ENCODE measurements around the gene SLC38A3.
"Not testable (repeated sequence)": the region's sequence is repeated elsewhere in the genome, so short reads cannot be mapped to it uniquely, and the experiment has no call there.

Gene SLC38A3

GRCh38 chr3:50192689-50193141, 12.4 kb upstream of the SLC38A3 start:
- peak; percentile 81 for DNase-seq

GRCh38 chr3:50193286-50193685, 11.8 kb upstream of the SLC38A3 start:
- DNase-seq, result no peak

DNA sequence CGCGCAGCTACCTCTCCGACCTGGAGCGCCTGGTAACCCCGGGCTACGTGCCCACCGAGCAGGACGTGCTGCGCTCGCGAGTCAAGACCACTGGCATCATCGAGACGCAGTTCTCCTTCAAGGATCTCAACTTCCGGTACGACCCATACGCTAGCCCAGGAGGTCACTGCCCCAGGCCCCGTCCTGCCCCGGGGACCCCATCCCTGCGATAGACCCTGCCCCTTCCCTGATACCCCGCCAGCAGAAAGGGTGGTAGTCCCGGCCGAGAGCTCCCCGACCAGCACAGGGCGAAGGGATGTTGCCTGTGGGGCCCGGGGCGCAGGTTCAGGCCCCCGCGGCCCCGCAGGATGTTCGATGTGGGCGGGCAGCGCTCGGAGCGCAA, 11.3 kb upstream of the SLC38A3 start:
- DNase-seq, result no peak

- peak; percentile 80 for DNase-seq
These were observed 10.8 kb upstream of the SLC38A3 start for GRCh38 chr3:50194128-50194902.

DNA sequence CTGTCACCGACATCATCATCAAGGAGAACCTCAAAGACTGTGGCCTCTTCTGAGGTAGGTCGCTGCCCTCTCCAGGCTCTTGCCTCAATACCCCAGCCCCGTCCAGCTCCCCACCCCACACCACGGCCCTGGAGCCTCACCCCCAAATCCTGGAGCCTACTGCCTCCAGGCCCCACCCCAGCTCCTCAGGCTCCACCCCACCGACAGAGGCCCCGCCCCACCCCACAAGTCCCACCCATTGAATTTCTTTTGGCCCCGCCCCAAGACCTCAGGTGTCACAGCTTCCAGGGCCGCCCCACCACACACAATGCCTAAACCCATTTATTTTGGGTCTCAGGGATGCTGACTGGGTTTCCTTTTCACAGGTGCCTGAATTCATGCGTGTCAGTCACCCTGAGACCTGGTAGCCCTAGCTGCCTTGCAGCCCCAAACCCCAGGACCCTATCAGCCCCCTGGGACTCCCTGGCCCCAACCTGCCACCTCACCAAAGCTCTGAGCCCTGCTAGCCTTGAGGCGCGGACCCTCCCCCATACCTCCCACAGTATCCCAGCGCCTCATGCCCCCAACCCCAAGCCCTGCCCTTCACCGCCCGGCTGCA, 10.1 kb upstream of the SLC38A3 start:
- DNase-seq, result peak; percentile 44

DNA sequence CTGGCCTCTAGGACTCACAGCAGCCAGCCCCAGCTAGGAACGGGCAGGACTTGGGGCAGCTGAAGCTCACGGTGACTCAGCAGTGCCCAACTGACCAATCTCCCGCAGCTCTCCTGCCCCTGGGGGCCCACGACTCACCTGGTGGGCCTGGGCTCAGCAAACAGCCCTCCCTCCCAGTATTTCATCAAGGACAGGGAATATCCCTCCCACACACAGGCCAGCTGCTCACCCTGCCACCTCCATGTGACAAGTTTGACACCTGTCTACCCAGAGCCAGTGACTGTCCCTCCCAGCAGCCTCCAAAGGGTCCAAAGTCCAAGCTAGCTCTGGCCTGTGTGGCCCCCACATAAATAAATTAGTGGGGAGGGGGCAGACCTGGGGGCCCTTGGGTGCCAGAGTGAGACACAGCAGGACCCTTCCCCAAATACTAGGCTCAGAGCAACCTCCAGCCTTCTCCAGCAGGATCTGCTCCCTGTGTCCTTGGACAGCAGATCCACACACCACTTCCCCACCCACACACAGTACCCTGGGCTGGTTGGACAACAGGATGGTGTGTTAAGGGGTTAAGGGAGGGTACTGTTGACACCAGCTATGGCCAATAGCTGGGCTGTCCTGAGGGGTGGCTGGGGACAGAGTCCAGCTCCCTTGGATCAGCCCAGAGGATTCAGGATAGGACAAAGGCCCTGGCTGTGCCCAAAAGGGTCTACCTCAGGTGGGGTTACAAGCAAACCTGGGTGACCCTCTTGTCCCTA, 9.4 kb upstream of the SLC38A3 start:
- no peak for DNase-seq

GRCh38 chr3:50196253-50196801, 8.7 kb upstream of the SLC38A3 start:
- no peak for DNase-seq

DNA sequence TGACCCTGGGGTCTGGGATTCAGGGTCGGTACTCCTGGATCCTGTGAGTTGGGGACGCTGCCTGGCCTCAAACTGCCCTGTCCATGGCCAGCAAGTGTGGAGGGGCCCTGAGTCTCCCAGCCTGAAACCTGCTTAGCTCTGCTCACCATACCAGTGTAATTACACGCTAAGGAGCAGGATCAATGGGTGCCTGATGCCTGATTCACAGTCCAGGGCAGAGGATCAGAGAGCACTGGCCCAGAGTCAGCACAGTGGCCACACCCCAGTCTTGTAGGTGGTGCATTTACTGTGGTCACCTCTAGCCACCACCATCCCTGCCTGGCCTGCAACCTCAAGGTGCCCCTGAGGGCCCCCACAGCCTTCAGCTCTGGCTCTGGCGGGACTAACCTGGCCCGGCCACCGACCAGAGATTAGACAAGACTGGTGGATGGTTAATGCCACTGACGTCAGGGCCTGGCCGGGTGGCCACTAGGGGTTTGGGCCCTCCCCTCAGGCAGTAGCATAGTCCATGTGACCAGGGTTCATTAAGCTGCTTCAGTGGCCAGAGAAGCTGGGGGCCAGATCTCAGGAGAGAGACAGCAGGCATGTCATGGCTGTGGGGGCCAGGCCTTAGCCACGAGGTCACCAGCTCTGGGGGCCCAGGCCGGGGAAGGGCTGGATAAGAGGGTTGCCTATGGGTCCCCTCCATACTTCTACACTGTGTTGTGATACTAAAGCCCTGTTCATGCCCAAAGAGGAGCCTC, 3.3 kb upstream of the SLC38A3 start:
- peak; percentile 33 for DNase-seq

DNA sequence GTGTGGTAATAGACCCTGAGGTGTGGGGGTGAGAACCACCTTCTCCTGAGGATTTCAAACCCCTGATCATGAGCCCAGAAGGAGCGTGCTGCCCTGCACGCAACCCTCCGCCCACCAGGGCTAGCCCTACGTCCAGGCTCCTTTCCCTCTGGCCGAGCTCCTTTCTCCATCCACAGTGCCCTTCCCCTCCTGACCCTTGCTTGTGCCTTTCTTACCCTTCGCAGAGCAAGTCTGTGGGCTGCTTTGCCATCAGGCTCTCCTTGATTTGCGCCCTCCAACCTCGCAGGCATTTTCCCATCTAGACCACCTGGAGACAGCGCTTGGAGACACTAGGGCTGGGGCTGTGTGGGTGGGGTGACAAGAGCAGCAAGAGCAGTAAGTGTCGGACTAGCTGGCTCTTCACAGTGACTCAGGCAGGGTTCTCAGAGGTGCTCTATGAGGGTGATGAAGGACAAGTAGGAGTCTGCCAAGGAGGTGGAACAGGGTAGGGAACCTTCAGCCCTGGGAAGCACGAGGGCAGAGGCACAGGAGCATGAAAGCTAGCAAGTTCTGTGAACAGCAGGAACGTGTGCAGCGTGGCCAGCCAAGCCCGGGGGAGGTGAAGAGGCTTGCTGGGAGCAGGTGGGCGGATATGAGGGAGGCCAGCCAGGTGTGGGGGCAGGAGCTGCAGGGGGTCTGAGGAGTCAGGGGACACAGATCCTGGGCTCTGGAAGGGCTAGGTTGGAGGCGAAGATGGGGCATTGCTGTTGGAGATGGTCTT, 2.5 kb upstream of the SLC38A3 start:
- DNase-seq, result no peak

DNA sequence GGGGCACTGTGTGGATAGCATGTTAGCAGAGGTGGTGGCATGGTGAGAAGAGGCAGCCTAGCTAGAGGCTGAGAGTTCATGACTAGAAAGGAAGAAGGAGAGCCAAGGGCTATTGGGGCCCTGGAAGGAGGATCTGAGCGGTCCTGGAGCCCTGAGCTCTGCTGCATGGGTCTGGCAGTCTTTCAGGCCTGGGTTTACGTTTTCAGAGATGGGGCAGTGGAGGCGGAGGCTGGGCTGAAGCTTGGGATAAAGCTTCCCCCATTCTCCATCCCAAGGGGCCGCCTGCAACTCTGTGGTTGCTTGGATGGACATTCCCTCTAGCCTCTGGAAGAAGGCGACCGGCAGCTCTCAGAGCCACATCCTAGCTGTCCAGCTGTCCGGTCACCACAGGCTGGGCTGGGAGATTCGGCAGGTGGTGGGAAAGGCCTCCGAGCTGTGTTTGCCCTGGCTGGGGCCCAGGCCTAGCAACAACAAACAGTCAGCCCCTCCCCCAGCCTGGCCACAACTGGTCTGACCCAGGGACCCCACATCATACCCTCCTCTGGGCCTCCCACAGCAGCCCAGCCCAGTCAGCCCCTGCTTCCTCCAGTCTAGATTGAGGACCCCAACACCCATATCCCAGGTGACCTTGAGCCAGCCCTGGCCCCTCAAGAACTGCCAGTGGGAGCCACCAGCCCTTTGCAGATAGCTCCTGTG, 1.8 kb upstream of the SLC38A3 start:
- DNase-seq, result no peak

DNA sequence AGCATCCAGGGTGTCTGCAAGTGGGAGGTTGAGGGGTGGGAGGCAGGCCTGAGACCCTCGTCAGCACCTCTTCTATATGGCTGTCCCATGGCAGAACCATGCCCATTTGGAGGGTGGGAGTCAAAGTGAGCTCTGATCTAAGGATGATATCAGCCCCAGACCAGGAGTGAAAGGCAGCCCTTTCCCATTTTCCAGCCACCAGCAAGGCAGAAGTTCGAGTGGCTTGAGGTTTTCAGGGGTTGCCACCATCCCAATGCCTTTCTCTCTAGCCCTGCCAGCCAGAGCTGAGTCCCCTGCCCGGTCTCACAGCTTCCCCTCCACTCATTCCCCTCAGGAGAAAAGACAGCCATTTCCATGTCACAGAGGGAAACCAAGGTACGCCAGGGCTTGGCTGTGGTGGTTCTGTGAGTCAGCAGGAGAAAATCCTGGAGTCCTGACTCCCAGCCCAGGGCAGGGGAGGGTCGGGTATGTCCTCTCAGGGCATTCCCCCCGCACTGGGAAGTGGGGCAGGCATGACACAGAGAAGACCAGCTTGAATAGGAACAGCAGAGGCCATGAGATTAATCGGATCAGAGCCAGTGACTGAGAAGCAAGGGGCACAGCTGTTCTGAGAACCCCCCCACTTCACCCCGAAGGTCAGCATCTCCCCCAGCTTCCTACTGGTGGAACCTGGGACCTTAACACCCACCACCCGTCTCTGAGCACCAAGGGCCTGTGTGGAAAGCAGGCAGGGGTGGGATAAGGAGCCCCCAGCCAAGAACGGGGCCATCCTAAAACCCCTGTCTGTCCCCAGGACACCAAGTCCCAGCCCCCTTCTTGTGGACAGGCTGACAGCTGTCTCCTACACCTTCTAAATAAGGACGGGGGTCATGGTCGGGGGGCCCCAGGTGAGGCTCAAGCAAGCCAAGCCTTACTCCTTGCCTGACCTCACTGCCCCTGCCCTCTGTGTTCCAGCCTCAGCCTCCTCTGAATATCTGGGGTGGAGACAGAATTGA, 965 bp upstream of the SLC38A3 start:
- peak; percentile 79 for DNase-seq

- DNase-seq, result peak; percentile 76
These were observed 574 bp downstream of the SLC38A3 start for GRCh38 chr3:50205413-50206276.

DNA sequence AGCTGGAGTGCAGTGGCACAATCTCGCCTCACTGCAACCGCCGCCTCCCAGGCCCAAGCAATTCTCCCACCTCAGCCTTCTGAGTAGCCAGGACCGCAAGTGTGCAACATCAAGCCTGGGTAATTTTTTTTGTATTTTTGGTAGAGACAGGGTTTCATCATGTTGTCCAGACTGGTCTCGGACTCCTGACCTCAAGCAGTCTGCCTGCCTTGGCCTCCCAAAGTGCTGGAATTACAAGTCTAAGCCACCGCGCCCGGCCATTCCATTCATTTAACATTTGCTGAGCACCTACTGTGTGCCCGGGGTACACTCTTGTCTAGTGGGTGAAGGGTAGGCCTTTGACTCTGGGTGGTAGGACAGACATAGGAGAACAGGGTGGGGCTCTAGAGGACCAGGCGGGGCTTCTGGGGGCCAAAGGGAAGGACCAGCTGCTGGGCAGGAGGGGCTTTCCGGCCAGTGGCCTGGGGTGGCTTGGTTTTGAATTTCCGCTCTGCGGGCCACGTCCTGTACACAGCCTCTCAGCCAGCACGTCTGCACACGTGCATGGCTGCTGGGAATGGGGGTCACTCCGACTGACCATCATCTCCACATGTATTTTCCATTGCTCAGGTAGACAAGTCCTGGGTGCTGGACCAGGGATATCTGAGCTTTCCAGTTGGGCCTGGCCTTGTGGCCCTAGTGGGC, 2.4 kb downstream of the SLC38A3 start:
- DNase-seq, result no peak

GRCh38 chr3:50208677-50209344, 3.7 kb downstream of the SLC38A3 start:
- DNase-seq, result no peak

GRCh38 chr3:50210176-50210509, 5.1 kb downstream of the SLC38A3 start:
- no peak for DNase-seq

GRCh38 chr3:50210510-50211367, 5.7 kb downstream of the SLC38A3 start:
- no peak for DNase-seq

GRCh38 chr3:50211368-50211717, 6.3 kb downstream of the SLC38A3 start:
- DNase-seq, result not testable (repeated sequence)
